Fibroblast of gingiva (primary cell): ENCODE data around the gene RIC8B.

ENCODE experiments used
- DNase-seq: peaks from one replicate; pipeline ENCODE4 v3.0.0-alpha.2; 2011; ENCODE audit warnings: low read depth

Gene RIC8B

DNA sequence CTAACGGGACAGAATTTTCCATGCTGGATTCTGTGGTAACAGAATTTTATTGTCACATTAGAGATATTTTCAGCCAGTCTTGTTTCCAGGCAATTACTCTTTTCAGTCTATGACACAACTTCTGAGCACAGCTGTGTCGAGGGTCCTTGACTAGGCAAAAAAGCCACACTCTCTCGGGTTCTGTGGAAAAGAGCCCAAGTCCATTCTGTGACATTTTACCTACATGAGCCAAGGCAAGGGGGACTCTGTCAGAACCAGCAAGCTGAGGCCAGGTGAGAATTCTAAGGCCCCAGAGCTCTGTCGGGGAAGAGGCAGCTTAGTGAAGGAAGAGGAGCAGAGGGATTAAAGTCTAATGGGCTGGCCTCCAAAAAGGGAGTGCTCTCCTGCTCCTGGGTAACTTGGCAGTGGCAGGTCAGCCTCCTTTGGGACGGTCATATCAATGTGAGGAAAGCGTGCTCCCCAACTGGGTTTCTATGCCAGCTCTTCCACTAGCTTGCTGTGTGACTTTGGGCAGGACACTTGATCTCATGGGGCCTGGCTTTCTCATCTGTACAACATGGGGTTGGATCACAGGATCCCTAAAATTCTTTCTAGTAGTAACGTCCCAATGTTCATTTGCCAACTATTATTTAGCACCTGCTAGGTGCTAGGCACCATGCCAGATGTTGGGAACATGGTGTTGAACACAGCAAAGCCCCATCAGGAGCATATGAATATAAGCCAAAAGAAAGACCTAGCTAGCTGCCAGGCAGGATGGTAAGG is 16.0 kb upstream of the RIC8B start:
- no peak for DNase-seq

DNA sequence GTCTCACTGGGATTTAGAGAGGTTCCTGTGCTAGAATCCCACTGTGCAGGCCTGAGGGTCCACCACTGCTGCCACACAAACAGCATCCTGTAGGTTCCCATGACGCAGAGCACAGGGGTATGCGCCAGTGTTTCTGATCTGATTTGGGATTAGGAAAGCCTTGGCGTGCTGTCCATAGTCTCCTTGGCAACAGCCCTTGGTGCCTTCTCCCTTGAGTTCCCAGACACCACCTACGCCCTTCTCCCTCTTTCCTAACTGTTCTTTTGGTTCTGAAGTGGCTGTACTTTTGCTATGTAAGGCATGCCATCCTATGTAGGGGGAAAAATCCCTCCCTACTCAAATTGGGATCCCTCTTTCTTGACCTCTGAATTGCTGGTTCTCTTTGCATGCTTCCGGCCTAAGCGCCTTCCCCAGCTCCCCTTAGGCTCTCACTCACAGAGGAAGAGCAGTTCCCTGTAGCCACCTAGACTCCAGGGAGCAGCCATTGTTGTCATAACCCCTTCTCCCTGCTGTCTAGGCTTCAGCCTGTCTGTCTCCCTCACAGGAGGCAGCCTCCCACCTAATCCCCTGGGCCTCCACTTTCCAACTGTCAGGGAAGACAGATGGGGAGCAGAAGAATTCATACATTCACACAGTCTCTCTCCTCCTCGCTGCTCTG is 14.8 kb upstream of the RIC8B start:
- peak; percentile 6 for DNase-seq

DNA sequence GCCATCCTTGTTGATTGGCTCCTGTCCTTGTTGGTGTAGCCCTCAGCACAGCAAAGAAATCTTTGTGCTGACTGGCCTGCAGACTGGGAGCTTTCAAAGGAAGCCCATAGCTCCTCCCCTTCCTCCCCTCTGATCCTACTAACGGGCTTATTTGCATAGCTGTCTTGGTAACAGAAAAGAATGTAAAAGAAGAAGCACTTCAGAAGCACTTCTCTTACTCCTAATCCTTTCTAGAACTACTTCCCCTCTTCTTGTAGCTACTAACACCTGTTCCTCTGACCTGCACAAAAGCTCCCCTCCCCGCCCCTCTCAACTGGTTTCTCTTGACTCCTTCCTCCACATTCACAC is 14.3 kb upstream of the RIC8B start:
- DNase-seq: no peak

DNA sequence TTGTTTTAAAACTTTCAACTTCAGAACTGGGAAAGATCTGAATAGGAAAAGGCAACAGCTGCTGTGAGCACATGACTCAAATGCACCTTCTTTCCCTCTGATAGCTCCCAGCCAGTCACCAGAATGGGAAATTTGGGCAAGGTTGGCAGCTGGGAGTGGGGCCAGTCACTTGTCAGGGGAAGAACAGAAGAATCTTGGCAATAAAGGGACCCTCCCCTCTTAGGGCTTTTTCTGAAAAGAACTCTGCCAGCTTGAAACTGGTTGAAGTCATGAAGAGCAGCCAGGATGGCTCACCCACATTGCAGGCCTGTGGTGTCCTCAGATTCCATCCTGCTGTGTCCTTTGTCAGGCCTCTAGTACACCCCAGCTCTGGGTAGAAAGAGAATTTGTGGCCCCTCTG is 10.3 kb upstream of the RIC8B start:
- DNase-seq: no peak

DNA sequence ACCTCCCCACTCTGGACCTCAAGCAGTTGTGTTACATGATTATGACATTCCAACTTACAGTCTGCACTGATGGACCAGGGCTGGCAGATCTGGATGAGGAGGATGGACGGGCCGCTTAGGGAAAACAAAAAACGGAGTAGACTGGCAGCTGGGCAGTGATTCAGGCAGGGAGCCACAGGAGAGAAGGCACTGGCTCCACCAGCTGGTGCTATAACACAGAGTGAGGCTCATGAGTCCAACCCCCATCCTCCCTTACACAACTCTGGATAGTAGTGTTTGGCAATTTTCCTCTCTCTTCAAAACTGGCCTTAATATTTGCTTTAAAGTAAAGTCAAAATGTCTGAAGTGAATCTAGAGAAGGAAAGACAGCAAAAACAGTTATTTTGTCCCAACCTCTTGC is 9.7 kb upstream of the RIC8B start:
- peak; percentile 15 for DNase-seq

DNA sequence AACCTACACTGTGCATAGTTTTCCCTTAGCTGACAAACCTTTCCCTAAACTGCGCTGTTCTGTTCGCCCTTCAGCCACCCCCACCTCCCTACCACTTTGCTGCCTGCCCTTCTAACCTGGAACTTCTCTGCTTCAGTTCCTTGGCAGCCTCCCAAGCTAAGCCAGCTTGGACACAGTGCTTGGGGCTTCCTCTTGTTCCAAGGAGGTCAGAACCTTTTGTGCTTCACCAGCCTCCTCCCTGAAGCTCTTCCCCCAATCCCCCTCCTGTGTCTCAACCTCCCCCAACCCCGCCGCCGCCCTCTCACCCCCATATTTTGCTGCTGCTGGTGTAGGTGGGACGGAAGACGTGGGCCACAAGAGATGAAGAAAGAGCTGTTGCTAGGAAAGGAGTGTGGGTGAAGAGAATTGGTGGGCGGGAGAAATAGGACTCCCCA is 8.1 kb upstream of the RIC8B start:
- no peak for DNase-seq

DNA sequence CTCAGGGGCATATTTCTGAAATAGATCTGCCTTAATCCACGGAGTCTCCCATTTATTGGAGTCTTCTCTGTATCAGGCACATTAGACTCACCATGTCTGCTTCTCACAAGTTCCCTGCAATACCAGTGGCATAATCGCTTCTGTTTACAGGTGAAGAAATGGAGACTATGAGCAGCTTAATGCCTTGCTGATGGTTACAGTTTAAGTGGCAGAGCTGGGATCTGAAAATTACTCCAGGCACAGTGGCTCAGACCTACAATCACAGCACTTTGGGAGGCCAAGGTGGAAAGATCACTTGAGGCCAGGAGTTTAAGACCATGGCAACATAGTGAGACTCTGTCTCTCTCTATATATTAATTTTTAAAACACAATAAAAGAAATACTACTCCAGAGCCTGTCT is 7.3 kb upstream of the RIC8B start:
- DNase-seq: no peak

DNA sequence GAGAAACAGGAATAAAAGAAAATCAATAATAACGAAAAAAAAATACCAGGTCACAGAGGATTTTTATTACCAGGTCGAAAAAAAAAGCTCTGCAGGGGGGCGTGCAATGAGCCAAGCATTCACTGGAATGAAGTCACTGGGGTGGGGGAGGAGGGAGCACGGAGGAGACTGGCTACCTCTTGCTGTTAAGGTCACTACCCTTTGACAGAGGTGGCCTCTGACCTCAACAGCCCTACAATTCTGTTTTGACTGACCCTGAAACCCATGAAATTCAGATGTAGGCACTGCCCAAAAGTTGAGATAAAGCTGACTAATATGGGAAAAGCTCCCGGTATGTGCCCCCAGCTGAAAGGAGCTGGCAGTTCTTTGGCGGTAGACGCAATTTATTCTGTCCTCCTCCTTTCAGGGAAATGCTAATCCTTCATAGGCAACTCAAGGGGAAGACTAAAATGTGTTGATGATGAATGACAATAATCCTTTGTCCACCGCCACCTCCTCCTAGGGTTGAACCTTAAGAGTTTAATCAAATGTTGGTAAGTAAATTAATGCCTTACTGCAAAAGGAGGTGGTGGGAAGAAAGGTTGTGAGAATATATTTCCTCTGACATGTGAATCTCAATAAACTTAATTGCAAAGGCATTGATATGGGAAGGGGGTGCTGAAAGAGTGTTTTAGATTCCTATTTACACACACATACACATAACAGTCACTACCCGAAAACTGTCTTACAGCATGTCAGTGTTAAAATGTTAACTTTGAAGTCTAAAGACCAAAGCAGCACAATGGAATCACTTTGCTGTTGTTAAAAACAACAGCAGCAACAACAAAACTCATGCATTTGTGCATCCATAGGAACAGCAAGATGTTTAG is 6.3 kb upstream of the RIC8B start:
- no peak for DNase-seq

DNA sequence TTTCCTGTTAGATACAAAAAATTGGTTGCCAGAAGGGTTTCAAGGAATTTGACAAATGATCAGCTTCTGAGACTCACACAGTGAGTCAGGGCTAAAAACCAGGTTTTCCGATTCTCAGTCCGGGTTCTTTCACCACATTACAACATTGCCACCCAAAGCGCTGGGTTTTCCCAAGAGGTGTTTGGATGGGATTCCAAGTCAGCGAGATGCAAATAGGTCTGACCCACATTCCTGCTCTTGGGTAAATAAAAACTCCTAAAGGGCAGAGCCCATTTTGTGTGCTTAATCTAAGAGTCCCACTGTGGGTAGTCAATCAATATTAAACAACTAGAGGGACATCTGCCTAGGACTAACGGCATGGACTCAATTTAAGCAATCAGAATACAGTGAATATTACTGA is 5.4 kb upstream of the RIC8B start:
- DNase-seq: no peak

DNA sequence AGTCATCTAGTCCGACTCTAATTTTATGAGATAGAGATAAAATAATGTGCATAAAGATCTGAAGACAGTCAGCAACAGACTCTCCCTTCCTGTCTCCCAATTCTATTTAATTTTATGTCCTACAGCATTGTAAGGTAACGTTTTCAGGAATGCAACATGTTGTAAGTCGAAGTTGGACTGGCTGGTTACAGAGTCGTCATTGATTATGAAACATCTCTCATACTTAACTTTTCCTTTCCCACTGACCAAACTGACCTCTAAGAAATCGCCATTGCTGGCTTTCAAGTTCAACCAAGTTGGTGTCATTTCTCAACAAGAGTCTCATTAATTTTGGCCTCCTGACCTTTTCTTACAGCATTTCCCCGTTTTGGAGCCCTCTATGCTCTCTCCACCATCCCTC is 4.9 kb upstream of the RIC8B start:
- DNase-seq: no peak

DNA sequence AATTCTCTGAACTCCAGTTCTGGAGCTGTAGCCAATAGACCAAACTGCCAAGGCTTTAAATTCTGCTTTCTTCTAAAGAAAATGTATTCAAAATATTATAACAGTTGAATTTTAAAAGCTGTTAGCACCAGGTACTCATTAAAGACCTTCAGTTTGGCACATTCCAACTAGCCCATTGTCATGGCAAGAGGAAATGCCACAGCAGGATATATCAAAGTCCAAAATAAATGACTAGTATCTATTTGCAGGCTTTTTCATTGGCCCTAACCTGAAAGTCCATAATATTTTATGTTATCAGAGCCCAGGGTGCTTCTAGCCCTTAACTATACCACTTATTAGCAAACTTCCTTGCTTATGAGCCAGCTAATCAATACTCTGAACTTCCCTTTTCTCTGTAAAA is 3.1 kb upstream of the RIC8B start:
- no peak for DNase-seq

DNA sequence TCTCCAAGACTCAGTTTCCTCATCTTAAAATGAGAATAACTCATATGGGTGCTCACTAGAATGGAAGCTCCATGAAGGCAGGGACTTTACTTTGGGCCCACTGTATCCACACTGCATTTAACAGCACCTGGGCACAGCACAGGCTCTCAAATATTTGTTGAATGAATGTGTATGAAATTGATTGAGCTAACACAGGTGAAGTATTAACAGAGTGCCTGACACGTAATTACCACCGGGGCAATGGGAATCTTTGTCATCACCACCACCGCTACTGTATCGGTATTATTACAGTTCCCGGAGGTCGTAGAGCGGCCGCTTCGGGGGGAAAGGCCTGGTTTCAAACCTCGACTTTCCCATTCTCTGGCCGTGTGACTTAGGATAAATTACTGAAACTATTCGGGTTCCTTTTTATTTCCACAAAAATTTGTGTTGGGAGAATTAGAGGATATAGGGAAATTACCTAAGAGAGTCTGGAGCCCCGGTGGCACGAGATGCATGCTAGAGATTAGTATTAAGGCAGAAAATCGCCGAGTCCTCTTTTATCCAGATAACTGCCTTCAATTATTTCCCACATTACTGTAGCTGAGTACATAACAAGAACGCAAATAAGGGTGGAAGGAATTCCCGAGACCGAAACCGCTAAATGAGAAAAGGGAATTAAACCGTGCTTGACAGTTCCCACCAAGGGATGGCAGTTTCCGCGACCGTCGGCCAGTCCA is 1.0 kb upstream of the RIC8B start:
- no peak for DNase-seq

DNA sequence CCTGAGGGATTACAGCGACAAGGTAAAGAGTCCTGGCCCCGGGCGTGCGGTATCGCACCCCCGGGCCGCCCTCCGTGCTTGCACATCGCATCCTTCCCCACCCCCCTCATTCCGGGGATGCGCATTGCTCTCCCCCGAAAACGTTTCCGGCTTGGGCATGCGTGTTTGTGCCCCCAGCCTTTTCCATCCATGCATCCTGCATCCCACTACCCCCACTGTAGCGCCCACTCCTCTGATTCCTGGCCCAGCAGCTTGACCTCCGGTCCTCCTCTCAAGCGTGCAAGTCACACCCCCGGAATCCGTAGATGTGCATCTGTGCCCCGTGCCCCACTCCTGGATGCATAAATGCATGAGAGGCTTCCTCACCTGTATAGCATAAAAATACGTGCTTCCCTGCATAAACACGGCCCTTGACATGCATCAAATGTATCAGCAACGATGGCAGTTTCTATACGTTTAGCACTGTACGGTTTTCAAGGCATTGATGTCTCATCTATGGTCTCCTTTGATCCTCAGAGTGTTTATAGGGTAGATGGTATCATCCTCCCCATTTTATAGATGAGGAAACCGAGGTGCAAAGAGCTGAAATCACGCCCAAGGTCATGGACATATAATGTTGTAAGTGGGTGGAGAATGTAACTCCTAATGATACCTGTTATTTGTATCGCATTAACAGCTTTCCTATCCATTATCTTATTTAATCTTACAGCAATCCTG is 484 bp downstream of the RIC8B start:
- DNase-seq: no peak

DNA sequence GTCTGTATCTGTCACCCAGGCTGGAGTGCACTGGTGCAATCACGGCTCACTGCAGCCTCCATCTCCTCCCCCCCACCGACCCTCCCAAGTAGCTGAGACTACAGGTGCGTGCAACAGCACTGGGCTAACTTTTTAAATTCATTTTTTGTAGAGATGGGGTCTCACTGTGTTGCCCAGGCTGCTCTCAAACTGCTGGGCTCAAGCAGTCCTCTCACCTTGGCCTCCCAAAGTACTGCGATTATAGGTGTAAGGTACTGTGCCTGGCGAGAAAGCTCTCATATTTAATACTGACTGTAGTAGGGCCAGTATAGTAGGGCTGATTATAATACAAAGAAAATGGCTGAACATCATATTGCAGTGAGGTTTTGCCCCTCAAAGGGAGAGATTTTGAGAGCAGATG is 2.4 kb downstream of the RIC8B start:
- DNase-seq: no peak

DNA sequence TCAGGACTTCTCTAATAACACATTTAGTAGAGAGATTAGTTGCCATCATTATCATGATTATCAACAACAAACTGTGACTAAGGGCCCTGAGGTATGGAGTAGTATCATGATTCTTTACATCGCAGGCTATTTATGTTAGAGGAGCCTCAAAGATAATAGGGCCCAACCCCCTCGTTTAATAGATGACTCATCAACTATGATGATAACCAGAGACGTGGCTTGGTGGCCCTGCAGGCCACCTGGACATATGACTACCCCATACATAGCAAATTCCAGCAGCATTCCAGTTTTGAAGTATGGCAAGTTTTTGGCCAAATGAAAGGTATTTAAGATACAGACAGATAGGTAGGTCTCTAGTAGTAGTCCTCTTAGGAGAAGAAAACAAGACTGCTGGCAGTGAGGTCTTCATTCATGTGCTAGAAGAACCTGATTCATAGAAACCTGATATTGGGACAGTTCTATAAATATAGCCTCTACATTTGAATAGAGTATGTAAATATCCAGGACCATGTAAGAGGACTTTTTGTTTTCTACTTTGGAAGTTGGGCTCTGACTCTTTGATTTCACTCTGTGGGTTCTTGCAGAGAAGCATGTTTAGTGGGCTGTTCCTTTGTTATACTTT is 5.6 kb downstream of the RIC8B start:
- DNase-seq: no peak

DNA sequence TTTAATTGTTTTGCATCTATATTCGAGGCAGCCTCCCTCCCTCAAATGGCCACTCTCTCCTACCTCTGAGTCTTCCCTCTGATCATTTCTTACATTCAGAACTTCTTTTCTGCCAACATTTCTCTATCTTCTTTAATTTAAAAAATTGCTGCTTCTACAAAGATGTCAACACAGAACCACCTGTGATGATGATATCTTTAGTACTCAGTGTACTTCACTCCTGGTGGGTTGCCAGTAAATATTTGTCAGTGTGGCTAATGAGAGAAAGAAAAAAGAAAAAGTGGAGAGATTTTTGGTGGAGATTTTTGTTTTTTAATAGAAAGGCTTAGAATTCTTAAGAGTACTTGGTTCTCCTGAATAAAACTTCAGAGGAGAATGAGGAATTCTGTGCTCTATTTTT is 8.1 kb downstream of the RIC8B start:
- no peak for DNase-seq

DNA sequence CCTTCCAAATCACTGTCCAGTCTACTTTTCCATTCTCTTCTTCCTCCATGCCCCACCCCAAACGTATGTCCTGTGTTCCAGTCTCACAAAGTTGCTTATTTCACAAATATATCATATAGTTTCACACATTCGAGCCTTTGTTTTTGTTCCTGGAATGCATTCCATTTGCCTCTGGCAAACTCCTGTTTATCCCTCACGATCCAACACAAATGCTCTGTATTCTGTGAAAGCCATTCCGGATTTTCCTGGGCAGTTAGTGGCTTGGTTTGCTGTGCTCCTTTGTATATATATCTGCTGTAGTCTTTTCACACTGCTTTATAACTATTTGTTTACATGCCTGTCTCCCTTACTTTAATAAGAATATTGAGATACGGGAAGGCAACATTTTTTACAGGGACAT is 9.0 kb downstream of the RIC8B start:
- DNase-seq: no peak

DNA sequence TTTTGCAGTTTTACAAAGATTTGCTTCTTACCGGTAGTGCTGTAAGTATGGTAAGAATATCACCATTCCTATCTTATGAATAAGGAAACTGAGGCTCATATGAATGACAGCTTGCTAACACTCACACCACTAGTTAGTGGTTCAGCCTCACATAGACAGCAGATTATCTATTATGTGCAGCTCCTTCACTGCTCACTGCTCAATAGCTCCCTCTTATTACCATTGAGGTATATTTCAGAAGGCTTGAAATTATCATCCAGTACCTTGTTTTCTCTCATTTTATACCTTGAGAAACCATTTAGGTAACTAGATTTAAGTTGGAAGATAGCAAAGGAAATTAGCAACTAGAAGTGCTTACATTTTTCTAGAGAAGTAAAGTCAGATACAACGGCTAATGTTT is 15.5 kb downstream of the RIC8B start:
- no peak for DNase-seq

DNA sequence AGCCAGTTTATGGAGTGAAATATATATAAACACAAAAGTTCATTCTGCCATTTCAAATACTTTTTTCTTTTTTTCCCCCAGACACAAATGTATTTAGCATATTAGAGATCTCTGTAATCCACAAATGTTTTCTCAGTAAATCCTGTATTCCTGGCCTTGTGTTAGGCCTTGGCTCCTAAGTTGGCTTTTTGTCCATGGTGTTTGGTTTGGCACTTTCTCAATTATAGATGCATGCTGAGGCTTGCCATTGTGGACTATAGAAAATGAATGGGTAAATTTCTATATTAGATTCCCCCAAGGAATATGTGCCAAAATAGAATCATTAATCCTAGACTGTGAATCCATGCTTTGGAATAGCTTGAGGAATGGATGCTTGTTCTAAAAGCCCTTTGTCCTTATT is 17.0 kb downstream of the RIC8B start:
- DNase-seq: no peak

DNA sequence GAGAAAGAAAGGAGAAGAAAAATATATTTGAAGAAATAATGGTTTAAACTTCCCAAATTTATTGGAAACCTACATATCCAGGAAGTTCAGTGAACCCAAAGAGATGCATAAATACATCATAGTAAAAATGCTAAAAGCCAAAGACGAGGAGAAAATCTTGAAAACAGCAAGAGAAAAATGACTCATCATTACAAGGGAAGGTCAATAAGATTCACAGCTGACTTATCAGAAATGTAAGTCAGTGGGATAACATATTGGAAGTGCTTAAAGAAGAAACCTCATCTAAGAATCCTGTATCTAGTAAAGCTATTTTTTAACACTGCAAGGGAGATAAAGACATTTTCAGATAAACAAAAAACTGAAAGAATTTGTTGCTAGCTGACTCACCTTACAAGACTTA is 19.9 kb downstream of the RIC8B start:
- no peak for DNase-seq

DNA sequence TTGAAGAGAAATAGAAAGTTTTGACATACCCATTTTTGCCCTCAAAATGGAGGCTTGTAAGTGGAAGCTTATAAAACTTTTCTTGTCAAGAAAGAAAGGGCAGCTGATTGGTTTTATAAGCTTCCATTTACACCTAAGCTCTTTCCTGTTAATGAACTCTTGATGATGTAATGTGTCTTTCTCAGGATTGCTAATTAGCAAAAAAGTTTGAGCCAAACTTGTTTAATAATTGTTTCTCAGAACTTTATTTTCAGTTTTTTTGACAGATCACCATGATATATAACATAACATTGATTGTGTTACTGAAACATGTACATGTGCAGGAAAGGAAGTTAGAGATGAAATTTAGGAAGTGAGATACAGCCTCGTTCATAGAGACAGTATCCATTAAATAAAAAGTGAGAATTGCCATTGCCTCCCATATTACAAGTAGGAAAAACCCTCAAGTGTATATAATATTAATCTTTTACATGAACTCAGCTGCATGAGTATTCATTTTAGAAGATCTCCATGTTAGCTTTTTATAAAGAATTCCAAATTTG is 26.8 kb downstream of the RIC8B start:
- no peak for DNase-seq
